ENCODE measurements around the gene PPP3CB. TPM values are rescaled to one million over a fixed set of nuclear protein-coding genes. Genes with fewer than 3 reads are reported as not detected.

Gene PPP3CB
- 47.3 and 49.7 TPM in 2 replicates for total RNA-seq

DNA sequence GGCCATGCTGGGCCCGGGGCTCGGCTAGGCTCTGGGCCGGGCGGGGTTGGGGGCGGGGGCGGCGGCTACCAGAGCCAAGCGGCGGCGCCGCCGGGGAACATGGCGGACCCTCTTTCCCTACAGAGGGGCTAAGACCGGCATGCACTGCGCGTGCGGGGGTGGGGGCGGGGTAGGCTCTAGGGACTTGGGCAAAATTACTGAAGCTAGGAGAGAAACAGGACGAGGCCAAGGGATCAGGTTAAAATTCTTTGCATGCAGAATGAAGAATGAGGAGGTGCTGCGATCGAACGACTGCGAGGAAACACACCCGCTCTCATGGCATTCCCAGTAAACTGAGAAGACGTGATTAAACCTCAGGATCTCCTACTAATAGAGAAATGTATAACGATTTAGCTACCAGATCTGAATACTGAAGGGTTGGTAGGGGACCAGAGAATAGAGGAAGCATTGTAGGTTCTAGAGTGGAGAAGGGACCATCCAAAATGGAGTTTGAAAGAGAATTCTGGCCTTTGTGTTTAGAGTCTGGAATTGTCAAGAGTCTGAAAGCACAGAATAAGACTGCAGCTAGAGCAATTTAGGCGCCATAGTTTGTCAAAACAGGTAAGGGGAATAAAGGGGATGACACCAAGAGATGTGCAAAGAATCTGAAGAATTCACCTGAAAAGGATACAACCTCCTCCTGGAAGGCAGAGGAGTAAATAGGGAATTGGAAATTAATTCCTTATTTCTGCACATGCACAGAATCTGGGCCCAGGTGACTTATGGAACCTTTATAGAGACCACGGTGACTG lies at the start of gene PPP3CB:
TSS of gene PPP3CB (minus strand) at position 141 of the 791 bp plus-strand sequence. CDS start at position 6, 135 bp downstream.
- intact Hi-C loops (cut with micrococcal nuclease) = loop anchor here (1.0 to 10.0 kb wide), 11 partner anchors 18 to 871 kb away; partner anchors contain the start of genes ANXA7, CFAP70, DNAJC9 and MICU1

- intact Hi-C loops (cut with micrococcal nuclease) = no loop called here
Measured at GRCh38 chr10:73545357-73545756, 49.5 kb upstream of the PPP3CB start.

DNA sequence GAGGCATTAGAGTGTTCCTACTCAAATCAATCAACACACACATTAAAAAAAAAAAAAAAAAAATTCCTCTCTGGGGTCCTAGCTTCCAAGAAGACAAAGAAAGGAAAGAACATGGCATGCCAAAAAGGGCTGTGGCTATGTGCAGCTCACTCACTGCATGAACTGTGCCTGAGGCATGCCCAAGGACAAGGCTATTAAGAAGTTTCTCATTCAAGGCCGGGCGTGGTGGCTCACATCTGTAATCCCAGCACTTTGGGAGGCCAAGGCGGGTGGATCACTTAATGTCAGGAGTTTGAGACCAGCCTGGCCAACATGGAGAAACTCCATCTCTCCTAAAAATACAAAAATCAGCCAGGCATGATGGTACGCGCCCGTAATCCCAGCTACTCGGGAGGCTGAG lies 41.9 kb upstream of the PPP3CB start:
- intact Hi-C loops (cut with micrococcal nuclease) = loop anchor here (5.0 kb wide), 1 partner anchor 90 kb away; no protein-coding TSS in a partner anchor

DNA sequence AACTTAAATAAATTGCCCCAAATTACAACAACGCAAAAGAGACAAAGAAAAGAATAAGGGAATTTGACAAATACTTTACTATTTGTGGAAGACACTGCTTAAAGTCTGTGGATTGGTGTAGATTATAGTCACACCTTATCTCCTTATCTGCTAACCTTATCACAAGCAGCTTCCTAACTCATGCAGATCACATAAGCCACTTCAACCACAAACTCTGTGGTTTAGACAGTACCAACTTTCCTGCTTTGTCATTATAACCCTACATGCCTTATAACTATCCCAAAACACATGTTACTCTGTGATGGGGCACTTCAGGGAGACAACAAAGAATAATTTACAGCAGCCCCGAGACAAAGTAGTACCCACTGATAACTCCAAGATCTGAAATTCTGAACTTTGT lies 41.5 kb upstream of the PPP3CB start:
- intact Hi-C loops (cut with micrococcal nuclease) = loop anchor here (5.0 kb wide), 1 partner anchor 90 kb away; no protein-coding TSS in a partner anchor

DNA sequence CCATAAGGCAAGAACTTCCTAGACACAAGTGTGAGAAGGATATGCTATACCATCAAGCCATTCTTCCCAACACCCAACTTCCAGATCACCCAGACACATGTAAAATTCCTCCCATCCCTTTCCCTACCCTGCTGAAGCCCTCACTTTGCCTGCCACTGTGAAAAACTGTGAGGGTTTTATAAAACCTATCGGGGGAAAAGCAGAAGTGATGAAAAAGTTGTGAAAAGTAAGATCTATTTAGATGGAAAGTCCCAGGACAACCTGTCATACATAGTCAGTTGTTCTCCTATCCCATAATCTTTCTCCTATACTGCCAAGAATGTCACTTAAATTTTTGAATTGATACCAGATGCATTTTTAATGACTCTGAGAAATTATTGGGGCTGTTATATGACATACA lies 39.0 kb upstream of the PPP3CB start:
- intact Hi-C loops (cut with micrococcal nuclease) = loop anchor here (5.0 kb wide), 1 partner anchor 92 kb away; no protein-coding TSS in a partner anchor

DNA sequence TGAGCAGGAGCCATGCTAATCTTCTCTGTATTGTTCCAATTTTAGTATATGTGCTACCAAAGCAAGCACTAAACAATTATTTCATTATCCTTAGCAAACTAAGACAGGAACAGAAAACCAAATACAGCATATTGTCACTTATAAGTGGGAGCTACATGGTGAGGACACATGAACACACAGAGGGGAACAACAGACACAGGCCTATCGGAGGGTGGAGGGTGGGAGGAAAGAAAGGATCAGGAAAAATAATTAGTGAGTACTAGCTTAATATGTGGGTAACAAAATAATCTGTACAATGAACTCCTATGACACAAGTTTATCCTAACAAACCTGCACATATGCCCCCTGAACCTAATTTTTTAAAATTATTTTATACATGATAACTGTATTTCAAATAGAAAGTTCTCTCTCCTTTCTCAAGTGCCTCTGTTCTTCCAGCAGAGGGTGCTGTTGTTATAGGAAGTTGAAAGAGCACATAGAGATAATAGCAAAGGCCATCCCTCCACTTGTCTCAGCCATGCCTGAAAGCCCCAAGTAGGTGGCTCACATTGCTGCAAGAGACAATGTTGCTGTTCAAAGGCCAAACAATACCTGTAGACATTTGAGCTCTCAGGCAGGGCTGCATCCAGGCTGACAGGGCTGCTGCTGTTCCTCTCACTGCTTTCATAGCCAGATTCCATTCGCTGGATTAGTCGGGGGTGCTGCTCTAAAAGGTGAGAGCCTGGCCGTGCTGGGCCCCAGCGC lies 33.4 kb upstream of the PPP3CB start:
- intact Hi-C loops (cut with micrococcal nuclease) = loop anchor here (1.0 kb wide), 1 partner anchor 115 kb away; no protein-coding TSS in a partner anchor

GRCh38 chr10:73522263-73522662 lies 26.4 kb upstream of the PPP3CB start:
- intact Hi-C loops (cut with micrococcal nuclease) = no loop called here

- intact Hi-C loops (cut with micrococcal nuclease) = no loop called here
Measured at GRCh38 chr10:73519336-73519735, 23.5 kb upstream of the PPP3CB start.

DNA sequence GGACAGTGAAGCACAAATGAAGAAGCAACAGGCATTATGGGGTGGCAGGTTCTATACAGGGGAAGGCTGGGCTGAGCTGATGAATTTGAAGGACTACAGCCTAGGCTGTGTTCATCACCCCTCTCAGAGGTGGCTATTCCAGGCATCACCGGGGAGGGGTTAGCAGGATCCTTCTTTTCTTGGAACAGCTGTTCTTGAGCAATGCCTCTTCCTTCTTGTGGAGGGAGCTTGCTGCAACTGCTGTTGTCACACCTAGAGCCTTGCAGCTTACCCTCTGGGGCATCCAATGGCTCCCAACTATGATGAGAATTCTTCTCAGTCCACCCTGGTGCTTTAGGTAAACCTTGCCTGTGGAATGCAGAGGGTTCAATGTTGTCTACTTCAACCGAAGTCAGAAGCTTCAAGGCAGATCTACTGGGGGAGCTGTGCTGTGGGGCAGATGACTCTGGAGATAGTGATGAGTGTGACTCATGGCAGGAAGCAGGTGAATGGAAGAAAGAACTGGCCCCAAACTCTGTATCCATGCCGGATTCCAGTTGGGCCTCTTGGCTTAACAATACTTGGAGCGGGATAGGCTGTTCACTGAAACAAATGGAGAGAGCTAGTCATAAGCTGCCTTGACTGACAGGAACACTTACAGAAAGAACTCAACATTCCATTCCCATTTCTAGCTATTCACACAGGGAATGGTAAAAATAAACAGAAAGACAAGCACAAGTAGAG lies 21.5 kb upstream of the PPP3CB start:
- intact Hi-C loops (cut with micrococcal nuclease) = no loop called here

DNA sequence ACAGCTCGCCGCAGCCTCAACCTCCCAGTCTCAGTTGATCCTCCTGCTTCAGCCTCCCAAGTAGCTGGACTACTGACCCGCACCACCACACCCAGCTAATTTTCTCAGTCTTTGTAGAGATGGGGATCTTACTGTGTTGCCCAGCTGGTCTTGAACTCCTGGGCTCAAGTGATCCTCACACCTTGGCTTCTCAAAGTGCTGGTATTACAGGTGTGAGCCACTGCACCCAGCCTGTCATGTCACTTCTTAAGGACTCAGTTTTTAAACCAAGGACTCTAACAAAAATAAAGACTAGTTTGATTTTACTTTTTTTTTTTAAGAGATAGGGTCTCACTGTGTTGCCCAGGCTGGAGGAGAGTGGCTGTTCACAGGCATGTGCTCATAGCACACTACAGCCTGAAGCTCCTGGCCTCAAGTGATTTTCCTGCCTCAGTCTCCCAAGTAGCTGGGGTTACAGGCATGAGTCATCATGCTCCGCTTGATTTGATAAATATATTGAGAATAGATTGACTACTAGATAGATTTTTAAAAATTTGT lies 16.5 kb upstream of the PPP3CB start:
- intact Hi-C loops (cut with micrococcal nuclease) = no loop called here

- intact Hi-C loops (cut with micrococcal nuclease) = no loop called here
Measured at GRCh38 chr10:73509695-73510094, 13.9 kb upstream of the PPP3CB start.

DNA sequence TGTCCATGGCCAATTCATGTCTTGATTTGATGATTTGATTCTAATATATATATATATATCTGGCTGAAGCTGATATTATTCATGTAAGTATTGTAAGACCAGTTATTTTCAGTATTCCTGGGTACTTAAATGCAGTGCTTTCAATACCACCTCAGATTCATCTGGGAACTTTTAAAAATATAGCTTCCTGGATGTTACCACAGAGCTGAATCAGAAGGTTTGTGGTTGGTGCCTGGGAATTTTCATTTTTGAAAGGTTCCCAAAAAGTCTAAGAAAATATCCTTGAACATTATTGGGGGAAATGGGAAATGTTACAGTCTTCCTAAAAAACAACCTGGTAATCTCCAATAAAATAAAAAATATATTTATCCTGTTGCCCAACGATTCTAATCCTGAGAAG lies 10.7 kb upstream of the PPP3CB start:
- intact Hi-C loops (cut with micrococcal nuclease) = no loop called here

DNA sequence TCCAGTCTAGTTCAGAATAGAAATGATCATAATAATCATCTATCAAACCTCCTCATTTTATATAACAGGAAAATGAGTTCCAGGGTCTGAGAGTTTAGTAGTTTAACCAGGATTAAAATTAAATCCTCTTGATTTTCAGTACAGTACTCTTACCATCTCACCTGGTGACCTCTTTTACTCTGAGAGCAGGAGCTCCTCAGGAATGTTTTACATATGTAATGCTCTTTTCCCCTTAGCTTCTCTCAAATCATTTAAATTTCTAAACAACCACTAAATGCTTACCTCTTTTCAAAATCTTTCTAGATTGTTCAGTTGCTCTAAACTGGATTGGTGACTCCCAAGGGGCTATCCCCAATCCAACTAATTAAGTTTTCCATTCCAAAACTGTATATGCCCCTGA lies 10.2 kb upstream of the PPP3CB start:
- intact Hi-C loops (cut with micrococcal nuclease) = no loop called here

DNA sequence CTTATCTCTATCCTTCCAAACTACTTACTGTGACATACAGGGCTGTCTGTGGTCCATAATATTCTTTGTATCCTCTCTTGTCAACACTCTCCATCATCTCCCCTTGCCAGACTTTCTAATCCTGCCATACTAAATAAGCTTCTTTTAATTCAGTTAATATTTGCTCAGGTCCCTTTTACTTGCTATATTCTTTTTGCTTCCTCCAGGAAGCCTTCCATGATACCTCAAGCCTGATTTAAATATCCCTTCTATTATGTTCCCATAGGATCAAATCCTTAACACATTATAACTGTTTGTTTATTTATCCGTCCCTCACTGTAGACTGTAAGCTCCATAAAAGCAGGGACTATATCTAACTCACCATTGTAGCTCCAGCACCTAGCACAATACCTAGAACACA lies 7.2 kb upstream of the PPP3CB start:
- intact Hi-C loops (cut with micrococcal nuclease) = no loop called here

- intact Hi-C loops (cut with micrococcal nuclease) = no loop called here
Measured at GRCh38 chr10:73501651-73502050, 5.8 kb upstream of the PPP3CB start.

DNA sequence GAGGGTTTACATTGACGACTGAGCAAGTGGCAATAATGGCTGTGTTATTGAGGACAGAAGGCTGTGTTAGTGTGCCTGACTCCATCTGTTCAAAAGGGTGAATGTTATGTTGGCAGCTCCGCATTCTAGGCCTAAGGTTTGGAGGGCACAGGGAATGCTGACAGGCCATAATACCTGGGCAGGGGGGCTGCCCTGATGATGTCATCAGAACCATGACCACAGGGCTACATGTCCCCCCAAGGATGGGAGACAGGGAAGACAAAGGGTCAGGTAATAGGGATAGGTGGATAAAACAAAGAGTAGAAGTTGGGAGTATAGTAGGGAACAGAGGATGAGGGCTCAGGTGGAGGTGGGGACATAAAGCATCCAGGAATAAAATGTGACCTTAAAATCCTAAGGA lies 1.8 kb upstream of the PPP3CB start:
- intact Hi-C loops (cut with micrococcal nuclease) = loop anchor here (2.0 to 10.0 kb wide), 4 partner anchors 315 to 873 kb away; partner anchors contain the start of genes MICU1, NDST2, P4HA1 and VCL

DNA sequence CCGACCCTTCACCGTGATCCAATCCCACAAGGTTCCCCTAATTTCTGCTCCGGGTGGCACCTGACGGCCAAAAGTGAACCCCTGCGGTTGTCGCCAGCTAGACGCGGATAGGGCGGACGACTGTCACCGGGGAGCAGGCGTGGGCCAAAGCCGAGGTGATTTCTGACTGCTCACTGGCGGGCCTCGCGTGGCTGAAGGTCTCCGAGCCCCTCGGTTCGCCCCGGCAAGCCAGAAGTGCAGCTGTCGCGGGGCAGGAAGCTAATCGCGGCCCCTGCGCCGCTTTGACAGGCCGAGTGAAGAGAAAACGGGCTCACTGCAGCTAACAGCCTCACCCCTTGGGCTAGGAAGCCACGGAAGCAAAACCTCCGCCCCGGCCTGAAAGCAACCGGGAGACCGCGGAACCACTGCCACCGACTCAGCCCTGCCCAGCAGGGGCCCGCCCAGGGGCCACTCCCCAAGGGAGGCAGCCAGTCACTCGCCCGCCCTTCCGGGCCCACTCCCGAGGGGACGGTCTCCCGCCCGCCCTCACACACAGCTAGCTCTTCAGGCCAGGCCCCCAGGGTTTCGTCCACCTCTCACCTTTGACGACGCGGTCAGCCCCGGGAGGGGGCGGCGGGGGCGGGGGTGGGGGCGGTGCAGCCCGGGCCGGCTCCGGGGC lies 469 bp downstream of the PPP3CB start:
- intact Hi-C loops (cut with micrococcal nuclease) = loop anchor here (1.0 to 10.0 kb wide), 9 partner anchors 17 to 871 kb away; partner anchors contain the start of genes ANXA7, DNAJC9, MICU1 and NDST2

- intact Hi-C loops (cut with micrococcal nuclease) = loop anchor here (1.0 to 10.0 kb wide), 9 partner anchors 17 to 870 kb away; partner anchors contain the start of genes ANXA7, DNAJC9, MICU1 and NDST2
Measured at GRCh38 chr10:73494877-73495225, 973 bp downstream of the PPP3CB start.

- intact Hi-C loops (cut with micrococcal nuclease) = loop anchor here (2.0 to 10.0 kb wide), 2 partner anchors 247 to 869 kb away; partner anchors contain the start of genes DNAJC9 and MICU1
Measured at GRCh38 chr10:73494213-73494612, 1.6 kb downstream of the PPP3CB start.

DNA sequence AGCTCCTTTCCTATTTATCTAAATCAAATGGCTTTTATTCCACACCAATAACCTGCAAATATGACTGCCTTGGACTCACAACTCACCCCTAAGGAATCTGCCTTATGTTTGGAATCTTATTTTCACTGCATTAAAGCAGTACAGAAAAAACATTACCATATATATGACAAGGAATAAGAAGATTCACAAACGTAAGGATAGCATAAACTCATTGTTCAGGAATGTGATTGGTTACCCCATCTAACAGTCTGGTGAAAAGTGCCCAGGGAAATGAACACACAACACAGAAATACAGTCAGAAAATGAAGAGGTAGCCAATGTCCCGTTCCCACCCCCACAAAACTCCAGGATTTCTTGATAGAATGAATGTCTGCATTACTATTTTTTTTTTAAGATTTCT lies 2.0 kb downstream of the PPP3CB start:
- intact Hi-C loops (cut with micrococcal nuclease) = loop anchor here (2.0 to 10.0 kb wide), 2 partner anchors 247 to 869 kb away; partner anchors contain the start of genes DNAJC9 and MICU1
